Measurements from ENCODE around the gene RASA4.
"Not testable (repeated sequence)": the region's sequence is repeated elsewhere in the genome, so short reads cannot be mapped to it uniquely, and the experiment has no call there.

RASA4 gene

DNA sequence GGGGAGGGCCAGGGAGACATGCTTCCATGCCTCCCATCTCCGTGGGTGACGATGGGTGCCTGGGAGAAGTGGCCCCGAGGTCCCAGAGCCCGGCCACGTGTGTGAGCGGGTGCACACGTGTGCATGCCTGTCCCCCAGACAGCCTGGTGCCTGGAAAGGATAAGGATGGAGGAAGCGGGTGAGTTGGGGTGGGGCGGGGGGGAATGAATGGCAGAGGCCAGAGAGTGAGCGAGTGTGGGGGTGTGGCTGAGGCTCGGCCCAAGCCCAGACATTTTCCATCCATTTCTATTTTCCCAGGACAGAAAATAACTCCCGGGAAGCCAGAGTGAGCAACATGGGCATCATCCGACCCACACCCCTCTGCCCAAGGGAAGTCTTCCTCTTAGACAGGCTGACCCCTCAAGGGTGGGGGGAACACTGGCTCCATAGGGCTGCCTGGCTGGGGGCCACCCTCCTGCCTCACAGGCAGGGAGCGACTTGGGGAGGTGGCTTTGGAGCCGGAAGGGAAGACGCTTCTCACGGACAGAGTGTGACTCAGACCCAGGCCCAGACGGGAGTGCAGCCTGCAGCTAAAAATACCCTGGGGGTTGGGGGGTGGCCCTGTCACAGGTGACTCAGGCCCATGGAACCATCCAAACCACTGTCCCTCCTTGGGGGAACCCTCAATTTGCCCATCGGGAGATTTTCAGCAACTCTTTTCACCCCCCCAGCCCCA lies 12.0 kb downstream of the RASA4 start:
- DNase-seq: not testable (repeated sequence)

- not testable (repeated sequence) for DNase-seq
Observed at GRCh38 chr7:102602317-102602716, 14.2 kb downstream of the RASA4 start.

DNA sequence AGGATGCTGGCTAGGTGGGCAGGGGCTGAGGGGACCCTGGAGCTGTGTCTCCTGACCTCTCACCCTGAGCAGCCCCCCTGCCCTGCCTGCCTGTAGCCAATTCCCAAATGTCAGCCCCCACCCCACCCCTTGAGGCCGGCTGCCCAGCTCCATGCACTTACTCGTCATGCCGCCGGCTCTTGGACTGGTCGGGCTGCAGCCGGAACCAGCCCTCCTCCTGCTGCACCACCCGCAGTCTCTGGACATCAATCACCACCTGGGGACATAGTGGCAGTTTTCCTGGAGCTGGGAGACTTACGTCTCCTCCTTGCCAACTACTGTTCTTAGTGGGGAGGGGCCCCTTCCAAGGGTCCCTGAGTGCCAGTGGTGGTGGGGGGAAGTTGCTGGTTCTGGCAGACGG lies 16.9 kb downstream of the RASA4 start:
- not testable (repeated sequence) for DNase-seq

GRCh38 chr7:102596036-102596435 lies 20.5 kb downstream of the RASA4 start:
- DNase-seq: not testable (repeated sequence)

- not testable (repeated sequence) for DNase-seq
Observed at GRCh38 chr7:102593637-102594334, 22.8 kb downstream of the RASA4 start.

DNA sequence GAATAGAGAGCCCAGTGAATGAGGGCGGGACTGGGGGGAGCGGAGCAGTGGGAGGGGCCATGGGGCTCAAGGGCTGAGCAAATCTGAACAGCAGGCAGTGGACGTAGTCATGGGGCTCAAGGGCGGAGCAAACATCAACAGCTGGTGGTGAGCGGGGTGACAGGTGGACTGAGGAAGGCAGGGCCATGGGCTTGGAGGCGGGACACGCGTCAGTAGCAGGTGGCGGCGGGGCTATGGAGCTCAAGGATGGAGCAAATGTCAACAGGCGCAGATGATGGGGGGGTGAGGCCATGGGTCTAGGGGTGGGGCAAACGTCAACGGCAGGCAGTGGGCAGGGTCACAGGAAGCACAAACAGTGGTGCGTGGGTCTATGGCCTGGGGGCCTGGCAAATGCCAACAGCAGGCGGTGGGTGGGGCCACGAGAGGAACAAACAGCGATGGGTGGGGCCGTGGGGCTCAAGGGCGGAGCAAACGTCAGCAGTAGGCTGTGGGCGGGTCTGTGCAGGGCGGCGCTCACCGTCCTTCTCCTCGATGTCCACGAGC lies 24.0 kb downstream of the RASA4 start:
- DNase-seq: not testable (repeated sequence)

- DNase-seq: not testable (repeated sequence)
Observed at GRCh38 chr7:102589857-102590256, 26.7 kb downstream of the RASA4 start.

- DNase-seq: not testable (repeated sequence)
Observed at GRCh38 chr7:102583495-102583894, 33.1 kb downstream of the RASA4 start.

GRCh38 chr7:102581722-102582121 lies 34.8 kb downstream of the RASA4 start:
- DNase-seq: not testable (repeated sequence)

GRCh38 chr7:102578486-102578885 lies 38.1 kb downstream of the RASA4 start:
- DNase-seq: not testable (repeated sequence)

GRCh38 chr7:102577315-102578240 lies 39.0 kb downstream of the RASA4 start:
- DNase-seq: peak; percentile 1

DNA sequence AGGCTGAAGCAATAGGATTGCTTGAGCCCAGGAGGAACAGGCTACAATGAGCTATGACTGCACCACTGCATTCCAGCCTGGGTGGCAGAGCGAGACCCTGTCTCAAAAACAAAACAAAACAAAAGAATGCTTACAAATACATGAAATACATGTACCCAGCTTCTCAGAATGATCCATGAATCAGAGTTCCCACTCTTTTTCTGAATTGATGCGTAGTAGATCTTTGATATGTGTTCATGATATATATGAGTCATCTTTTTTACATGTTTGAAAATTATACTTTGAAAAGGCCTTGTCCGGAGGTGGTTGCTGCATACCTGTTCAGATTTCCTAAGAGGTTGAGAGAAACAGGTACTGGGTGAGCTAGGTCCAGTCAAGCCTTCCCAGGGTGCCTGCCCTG lies 40.2 kb downstream of the RASA4 start:
- DNase-seq: not testable (repeated sequence)

DNA sequence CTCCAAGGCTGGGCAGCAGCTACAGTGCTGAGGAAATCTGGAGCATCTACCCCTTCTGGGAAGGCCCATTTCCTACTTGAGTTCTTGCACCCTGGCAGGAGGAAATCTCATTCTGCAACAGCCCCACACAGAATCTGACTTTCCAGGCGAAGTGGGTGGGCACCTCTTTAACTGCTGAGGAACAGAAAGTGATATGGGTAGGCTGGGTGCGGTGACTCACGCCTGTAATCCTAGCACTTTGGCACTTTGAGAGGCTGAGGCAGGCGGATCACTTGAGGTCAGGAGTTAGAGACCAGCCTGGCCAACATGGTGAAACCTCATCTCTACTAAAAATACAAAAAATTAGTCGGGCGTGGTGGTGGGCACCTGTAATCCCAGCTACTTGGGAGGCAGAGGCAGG lies 41.9 kb downstream of the RASA4 start:
- DNase-seq: not testable (repeated sequence)

DNA sequence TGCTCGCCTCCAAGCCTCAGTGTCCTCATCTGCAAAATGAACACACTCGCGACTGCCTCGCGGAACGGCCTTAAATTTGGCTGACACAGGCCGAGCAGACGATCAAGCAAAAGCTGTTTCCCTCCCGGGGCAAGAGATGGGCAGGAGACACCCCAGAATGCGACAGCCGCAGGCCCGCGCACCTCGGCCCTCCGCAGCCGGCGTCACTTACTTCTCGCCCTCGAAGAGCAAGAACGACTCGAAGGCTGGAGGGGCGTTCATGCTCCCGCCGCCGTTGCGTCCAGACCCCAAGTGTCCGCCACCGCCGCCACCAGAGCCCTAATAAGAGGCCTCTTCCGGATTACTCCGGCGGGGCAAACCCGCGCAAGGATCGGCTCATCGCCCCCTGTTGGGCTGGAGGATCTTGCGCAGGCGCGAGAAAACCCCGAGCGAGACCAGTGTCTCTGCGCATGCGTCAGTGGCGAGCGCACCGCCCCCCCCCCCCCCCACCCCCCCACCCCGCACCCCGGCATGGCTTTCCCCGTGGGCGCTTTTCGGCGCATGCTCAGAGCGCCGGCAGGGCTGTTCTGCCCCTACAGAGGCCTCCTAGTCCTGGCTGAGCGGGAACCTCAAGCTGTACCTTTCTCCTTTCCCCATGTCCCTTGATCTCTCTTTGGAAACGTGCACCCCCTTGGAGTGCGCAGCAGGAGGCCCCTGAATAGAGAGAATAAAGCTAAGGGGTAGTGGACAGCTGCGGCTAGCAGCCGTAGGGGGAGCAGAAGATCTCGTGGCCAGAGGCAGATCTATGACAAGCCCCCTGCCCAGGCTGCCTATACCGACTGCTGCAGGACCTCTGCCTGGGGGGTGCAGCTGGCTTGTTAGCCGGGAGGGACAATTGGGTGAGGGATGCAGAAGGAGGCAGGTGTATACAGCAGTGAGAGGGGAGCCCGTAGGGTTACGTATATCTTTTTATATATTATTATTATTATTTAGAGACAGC lies 44.0 kb downstream of the RASA4 start, which contains the start of gene POLR2J3:
TSS of gene POLR2J3 (minus strand) at position 323 of the 979 bp plus-strand sequence. CDS start at position 261, 62 bp downstream.
- DNase-seq: peak; percentile 99

DNA sequence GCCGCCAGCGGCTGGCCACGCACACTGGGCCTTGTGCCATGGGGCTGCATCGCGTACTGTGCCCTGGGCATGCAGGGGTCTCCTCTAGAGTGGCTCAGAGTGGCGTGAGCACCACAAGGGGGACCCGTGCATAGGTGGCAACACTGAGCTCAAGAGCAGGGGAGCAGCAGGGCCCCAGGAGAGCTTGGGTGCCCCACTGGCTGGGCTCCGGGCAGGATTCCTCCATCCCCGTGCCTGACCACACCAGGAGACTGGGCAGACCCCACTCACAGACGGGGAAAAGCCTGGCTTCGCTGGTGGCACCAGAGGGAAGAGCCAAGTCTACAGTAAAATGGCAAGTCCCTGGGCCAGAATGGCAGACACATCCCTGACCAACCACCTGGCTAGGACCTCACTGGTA lies 47.9 kb downstream of the RASA4 start:
- not testable (repeated sequence) for DNase-seq

DNA sequence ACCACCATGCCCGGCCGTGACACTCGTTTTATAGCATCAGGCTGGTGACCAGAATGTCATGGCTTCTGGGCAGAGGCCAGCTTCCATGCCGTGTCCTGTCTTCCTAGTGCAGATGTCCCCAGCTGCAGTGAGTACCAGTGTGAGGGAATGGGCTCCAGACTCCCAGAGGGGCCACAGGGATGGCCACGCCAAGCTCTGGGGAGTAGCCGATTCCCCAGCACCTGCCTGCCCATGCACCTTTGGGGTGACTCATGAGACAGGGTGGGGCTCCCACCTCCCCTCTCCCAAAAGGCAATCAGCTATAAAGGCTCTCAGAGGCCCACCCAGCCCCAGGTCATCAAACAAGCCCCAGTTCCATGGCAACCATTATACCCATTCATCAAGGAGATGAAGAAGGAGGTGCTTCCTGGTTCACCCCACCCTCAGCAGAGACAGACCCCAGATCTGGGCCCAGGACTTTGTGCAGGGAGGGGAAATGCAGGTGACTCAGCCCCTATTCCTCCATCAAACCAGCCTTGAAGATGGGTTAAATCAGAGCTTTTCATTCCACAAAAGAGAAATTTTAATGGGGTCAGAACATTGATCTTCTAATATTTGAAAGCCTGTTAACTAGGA lies 65.6 kb downstream of the RASA4 start, which contains the start of gene SPDYE2:
TSS of gene SPDYE2 (plus strand) at position 419 of the 615 bp plus-strand sequence. CDS start 2,030 bp downstream, outside the sequence.
- DNase-seq: not testable (repeated sequence)

GRCh38 chr7:102546353-102546752 lies 70.2 kb downstream of the RASA4 start:
- not testable (repeated sequence) for DNase-seq

- not testable (repeated sequence) for DNase-seq
Observed at GRCh38 chr7:102545288-102545687, 71.3 kb downstream of the RASA4 start.

- DNase-seq: not testable (repeated sequence)
Observed at GRCh38 chr7:102544372-102544771, 72.2 kb downstream of the RASA4 start.

- not testable (repeated sequence) for DNase-seq
Observed at GRCh38 chr7:102543596-102543995, 73.0 kb downstream of the RASA4 start, which contains the start of gene UPK3BL2. Gene UPK3BL2 (minus strand): TSS chr7:102543696. CDS start chr7:102543636, 60 bp downstream.

All from EL (cell line).